T follicular helper cell (primary cell): Measurements from ENCODE around the gene CHCHD3.
"Not testable (repeated sequence)": the region's sequence is repeated elsewhere in the genome, so short reads cannot be mapped to it uniquely, and the experiment has no call there.

Experiments used
- DNase-seq: peaks from one replicate; pipeline ENCODE4 v3.0.0-alpha.2; 2020; ENCODE audit warnings: low read depth

CHCHD3 gene

DNA sequence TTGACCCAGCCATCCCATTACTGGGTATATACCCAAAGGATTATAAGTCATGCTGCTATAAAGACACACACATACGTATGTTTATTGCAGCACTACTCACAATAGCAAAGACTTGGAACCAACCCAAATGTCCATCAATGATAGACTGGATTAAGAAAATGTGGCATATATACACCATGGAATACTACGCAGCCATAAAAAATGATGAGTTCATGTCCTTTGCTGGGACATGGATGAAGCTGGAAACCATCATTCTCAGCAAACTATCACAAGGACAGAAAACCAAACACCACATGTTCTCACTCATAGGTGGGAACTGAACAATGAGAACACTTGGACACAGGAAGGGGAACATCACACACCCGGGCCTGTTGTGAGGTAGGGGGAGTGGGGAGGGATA, 179.6 kb downstream of the CHCHD3 start:
- DNase-seq: not testable (repeated sequence)

DNA sequence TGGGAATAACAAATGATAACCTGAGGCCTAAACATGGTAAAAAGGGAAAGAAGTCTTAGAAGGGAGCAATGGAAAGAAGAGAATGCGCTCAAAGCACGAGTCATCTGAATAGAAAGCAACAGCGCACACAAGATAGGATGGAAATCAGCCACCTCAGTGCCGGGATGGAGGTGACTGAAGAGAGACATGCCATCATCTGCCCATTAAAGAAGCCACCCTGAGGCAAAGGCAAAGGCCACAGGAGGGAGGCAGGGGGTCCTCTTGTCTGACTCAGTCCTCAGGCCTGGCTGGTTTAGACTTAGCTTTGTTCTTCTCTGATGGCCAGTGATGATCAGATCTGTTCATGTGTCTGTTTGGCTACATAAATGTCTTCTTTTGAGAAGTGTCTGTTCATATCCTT, 180.6 kb downstream of the CHCHD3 start:
- no peak for DNase-seq

- no peak for DNase-seq
Measured at GRCh38 chr7:132899833-132900232, 182.1 kb downstream of the CHCHD3 start.

DNA sequence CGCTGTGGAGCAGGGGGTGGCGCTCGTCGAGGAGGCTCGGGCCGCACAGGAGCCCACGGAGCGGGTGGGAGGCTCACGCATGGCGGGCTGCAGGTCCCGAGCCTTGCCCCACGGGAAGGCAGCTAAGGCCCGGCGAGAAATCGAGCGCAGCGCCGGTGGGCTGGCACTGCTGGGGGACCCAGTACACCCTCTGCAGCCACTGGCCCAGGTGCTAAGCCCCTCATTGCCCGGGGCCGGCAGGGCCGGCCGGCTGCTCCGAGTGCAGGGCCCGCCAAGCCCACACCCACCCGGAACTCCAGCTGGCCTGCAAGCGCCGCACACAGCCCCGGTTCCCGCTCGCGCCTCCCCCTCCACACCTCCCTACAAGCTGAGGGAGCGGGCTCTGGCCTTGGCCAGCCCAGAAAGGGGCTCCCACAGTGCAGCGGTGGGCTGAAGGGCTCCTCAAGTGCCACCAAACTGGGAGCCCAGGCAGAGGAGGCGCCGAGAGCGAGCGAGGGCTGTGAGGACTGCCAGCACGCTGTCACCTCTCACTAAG, 183.2 kb downstream of the CHCHD3 start:
- DNase-seq: not testable (repeated sequence)

- no peak for DNase-seq
Measured at GRCh38 chr7:132897093-132897687, 184.7 kb downstream of the CHCHD3 start.

DNA sequence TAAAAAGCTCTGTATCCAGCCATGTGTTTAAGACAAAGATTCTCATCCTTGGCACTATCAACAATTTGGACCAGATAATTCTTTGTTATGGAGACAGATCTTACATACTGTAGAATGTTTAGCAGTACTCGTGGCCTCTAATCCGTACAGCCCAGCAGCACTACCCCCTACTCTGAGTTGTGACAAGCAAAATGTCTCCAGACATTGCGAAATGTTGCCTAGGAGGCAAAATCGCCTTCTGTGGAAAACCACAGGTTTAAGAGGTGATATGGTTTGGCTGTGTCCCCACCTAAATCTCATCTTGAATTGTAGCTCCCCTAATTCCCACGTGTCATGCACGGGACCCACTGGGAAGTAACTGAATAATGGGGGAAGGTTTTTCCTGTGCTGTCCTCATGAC, 186.7 kb downstream of the CHCHD3 start:
- DNase-seq: no peak

GRCh38 chr7:132893560-132893959, 188.3 kb downstream of the CHCHD3 start:
- no peak for DNase-seq

DNA sequence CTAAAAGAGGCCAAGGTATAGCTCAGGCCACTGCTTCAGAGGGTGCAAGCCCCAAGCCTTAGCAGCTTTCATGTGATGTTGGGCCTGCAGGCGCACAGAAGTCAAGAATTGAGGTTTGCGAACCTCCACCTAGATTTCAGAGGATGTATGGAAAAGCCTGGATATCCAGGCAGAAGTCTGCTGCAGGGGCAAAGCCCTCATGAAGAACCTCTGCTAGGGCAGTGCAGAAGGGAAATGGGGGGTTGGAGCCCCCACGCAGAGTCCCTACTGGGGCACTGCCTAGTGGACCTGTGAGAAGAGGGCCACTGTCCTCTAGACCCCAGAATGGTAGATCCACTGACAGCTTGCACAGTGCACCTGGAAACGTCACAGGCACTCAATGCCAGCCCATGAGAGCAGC, 189.1 kb downstream of the CHCHD3 start:
- DNase-seq: not testable (repeated sequence)

DNA sequence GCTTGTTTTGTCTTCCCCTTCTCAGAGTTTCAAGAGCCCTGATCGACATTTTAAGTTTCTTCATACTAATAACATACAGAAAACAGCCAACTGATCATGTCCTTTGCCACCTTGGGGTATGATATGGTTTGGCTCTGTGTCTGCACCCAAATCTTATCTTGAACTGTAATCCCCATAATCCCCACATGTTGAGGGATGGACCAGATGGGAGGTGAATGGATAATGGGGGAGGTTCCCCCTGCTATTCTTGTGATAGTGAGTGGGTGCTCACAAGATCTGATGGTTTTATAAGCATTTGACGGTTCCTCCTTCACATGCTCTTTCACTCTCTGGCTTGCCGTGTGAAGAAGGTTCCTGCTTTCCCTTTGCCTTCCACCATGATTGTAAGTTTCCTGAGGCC, 190.3 kb downstream of the CHCHD3 start:
- DNase-seq: no peak

- no peak for DNase-seq
Measured at GRCh38 chr7:132882714-132883428, 199.0 kb downstream of the CHCHD3 start.

GRCh38 chr7:132881317-132881716, 200.6 kb downstream of the CHCHD3 start:
- DNase-seq: no peak

DNA sequence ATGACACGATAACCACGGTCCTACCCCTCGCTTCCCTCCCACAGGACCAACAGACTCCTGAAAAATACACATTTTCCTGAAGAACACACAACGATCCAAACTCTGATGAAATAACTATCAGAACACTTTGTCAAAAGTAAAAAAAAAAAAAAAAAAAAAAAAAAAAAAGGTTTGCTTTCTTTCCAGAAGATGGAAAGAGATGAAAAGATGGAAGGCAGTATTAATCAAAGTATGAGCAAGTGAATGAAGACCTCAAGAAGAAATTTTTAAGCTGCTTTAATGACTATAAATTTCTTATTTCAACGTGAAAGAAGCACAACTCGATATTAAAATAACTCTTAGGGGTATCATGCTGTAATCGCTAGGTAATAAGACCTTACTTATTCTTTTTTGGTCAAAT, 202.3 kb downstream of the CHCHD3 start:
- no peak for DNase-seq

- DNase-seq: no peak
Measured at GRCh38 chr7:132878204-132878919, 203.5 kb downstream of the CHCHD3 start.

DNA sequence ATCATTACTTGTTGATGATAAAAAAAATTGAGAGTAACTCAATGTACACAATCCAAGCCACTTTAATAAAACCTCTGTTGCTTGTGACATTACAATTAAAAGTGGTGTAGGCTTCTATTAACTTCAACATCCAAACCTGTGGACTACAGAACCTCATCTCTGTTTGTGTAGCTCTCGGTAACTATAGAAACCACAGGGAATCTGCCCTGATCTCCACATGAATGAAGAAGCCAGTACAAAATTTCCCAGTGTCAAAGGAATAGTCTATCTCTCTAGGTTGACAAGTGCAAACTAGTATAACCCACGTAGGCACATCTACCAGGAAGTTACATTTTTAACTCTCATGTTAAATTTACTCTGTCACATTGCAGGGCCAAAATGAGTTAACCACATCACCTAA, 204.3 kb downstream of the CHCHD3 start:
- DNase-seq: no peak

- DNase-seq: no peak
Measured at GRCh38 chr7:132876576-132876975, 205.3 kb downstream of the CHCHD3 start.

DNA sequence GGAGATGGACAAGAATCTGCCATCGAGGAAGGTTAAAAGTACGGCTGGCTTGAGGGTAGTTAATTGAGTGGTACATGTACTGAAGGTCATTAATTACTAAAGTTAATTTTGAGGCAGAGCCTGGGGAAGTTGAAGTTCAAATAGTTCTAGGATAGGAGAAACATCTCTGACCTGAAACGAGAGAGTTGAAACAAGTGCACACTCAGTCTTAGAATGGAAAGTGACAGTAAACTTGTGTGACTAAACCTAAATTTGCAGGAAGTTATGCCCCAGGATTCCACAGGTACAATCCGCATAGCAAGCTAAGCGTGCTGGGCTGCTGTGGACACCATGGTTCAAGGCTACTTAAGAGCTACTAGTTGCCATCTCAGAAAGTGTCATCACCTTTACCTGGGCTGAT, 209.9 kb downstream of the CHCHD3 start:
- no peak for DNase-seq

GRCh38 chr7:132871419-132871818, 210.5 kb downstream of the CHCHD3 start:
- DNase-seq: no peak

DNA sequence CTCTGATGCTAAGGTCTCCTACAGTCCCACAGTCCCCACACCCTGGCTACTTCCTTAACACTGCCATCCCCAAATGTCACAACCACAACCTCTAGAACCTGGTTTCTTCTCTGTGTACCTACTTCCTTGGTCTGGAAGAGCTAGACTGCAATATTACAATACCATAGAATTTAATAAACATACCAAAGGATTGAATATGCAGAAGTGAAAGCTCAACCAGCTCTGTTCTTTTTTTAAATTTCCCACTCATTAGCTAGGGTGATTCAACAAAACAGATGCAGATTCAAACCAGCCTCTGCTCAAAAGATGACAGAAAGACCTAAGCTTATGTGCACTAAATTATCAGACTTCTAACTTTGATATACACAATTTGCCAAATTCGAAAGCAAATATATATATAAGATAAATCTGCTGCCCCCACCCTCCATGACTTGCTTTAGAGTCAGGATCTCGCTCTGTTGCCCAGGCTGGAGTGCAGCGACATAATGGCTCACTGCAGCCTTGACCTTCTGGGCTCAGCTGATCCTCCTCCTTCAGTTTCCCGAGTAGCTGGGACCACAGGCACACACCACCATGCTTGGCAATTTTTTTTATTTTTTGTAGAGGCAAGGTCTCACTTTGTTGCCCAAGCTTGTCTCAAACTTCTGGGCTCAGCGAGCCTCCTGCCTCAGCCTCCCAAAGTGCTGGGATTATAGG, 212.6 kb downstream of the CHCHD3 start:
- no peak for DNase-seq

- DNase-seq: no peak
Measured at GRCh38 chr7:132866551-132866950, 215.3 kb downstream of the CHCHD3 start.

DNA sequence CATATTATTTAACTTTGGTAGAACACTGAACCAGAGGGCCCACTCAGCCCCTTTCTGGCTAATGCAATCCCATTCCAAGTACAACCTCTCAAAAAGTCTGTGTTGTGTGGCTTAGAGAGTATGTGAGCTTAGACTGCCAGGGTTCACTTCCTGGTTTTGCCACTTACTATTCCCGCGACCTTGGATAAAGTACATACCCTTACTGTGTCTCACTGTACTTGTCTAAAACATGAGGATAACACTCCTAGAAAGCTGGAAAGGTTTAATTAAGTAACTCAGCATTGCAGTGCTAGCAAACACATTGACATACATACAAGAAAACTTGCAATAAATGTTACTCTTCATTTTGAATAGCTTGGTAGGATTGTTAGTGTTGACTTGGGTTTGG, 215.8 kb downstream of the CHCHD3 start:
- DNase-seq: no peak

GRCh38 chr7:132865366-132866143, 216.3 kb downstream of the CHCHD3 start:
- DNase-seq: no peak
